ENCODE measurements around the gene MED13L.
"Not testable (repeated sequence)": the region's sequence is repeated elsewhere in the genome, so short reads cannot be mapped to it uniquely, and the experiment has no call there.

Gene MED13L

GRCh38 chr12:116302166-116303058 is 24.9 kb upstream of the MED13L start:
- DNase-seq, result no peak

- DNase-seq, result no peak
Measured at GRCh38 chr12:116301621-116302020, 24.1 kb upstream of the MED13L start.

GRCh38 chr12:116299665-116300328 is 22.3 kb upstream of the MED13L start:
- DNase-seq, result no peak

- DNase-seq, result no peak
Measured at GRCh38 chr12:116299064-116299463, 21.6 kb upstream of the MED13L start.

- no peak for DNase-seq
Measured at GRCh38 chr12:116298578-116298977, 21.1 kb upstream of the MED13L start.

- no peak for DNase-seq
Measured at GRCh38 chr12:116297224-116297834, 19.8 kb upstream of the MED13L start.

GRCh38 chr12:116295327-116296263 is 18.1 kb upstream of the MED13L start:
- no peak for DNase-seq

- DNase-seq, result no peak
Measured at GRCh38 chr12:116294454-116295165, 17.1 kb upstream of the MED13L start.

- no peak for DNase-seq
Measured at GRCh38 chr12:116293687-116294453, 16.4 kb upstream of the MED13L start.

GRCh38 chr12:116291218-116291617 is 13.7 kb upstream of the MED13L start:
- DNase-seq, result no peak

GRCh38 chr12:116288735-116289134 is 11.2 kb upstream of the MED13L start:
- DNase-seq, result no peak

- DNase-seq, result no peak
Measured at GRCh38 chr12:116287842-116288301, 10.4 kb upstream of the MED13L start.

- peak; percentile 81 for DNase-seq
Measured at GRCh38 chr12:116284396-116284795, 6.9 kb upstream of the MED13L start.

- DNase-seq, result not testable (repeated sequence)
Measured at GRCh38 chr12:116283881-116284280, 6.4 kb upstream of the MED13L start.

- DNase-seq, result peak; percentile 51
Measured at GRCh38 chr12:116282371-116283286, 5.1 kb upstream of the MED13L start.

- DNase-seq, result peak; percentile 88
Measured at GRCh38 chr12:116280595-116281290, 3.2 kb upstream of the MED13L start.

- DNase-seq, result peak; percentile 39
Measured at GRCh38 chr12:116278667-116279066, 1.2 kb upstream of the MED13L start.

- DNase-seq, result peak; percentile 33
Measured at GRCh38 chr12:116278279-116278626, 760 bp upstream of the MED13L start.

All from GF-D8 (cell line).